GM23248 (cell line): ENCODE results near the gene TLE4.

Experiments used
- EZH2 ChIP-seq: fragments of 200-600 bp; sonication (generic); IDR thresholded peaks from 2 replicates; pipeline ENCODE4 v1.6.1; 2018; ENCODE audit warnings: antibody characterized with exemption, mild to moderate bottlenecking; ENCODE audit not compliant: insufficient read depth, poor library complexity, severe bottlenecking
- EZH2phosphoT487 ChIP-seq: fragments of 200-600 bp; sonication (generic); IDR thresholded peaks from 2 replicates; pipeline ENCODE4 v1.6.1; 2018; ENCODE audit warnings: antibody characterized with exemption, moderate library complexity, mild to moderate bottlenecking, low read depth; ENCODE audit not compliant: insufficient read depth

DNA sequence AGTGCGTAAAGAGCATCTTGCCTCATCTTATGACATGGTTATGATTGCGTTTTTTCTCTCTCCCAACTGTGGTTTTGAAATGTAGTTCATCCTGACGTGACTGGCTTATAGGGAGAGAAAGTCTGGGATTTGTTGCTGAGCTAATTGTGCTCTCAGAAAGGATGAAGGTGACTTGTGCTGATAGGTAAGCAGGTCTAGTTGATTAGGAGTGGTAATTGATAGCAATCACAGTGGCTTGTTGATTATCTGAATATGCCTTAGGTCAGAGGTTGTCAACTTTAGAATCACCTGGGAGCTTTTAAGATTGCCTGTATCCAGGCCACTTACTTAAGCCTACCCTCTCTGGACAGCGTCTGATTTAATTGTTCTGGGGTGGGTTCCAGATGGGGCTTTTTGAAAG is 117.8 kb downstream of the TLE4 start:
- TF ChIP-seq EZH2 (no peak), EZH2phosphoT487 (no peak)
